ENCODE data around the gene HUNK.

Gene HUNK

GRCh38 chr21:31915566-31915965 is 42.7 kb downstream of the HUNK start:
- Mint-ChIP-seq H3K9me3 (ENCODE audit: low read depth) (no peaks in the 10 kb centered on the region), H3K27me3 (peaks cover 6% of the 10 kb centered on the region), H3K4me3 (no peak overlapping the region), H3K4me1 (ENCODE audit: low read depth) (no peaks in the 10 kb centered on the region), H3K27ac (no peak overlapping the region), H3K36me3 (no peaks in the 10 kb centered on the region)

GRCh38 chr21:31917108-31917507 is 44.3 kb downstream of the HUNK start:
- H3K27me3 Mint-ChIP-seq = peaks cover 2% of the 10 kb centered on the region
- no peaks in the 10 kb centered on the region for H3K4me1 Mint-ChIP-seq (ENCODE audit: low read depth)
- H3K4me3 Mint-ChIP-seq = no peak overlapping the region
- H3K9me3 Mint-ChIP-seq (ENCODE audit: low read depth) = no peaks in the 10 kb centered on the region
- H3K27ac Mint-ChIP-seq = no peak overlapping the region
- H3K36me3 Mint-ChIP-seq = no peaks in the 10 kb centered on the region

GRCh38 chr21:31918250-31918775 is 45.5 kb downstream of the HUNK start:
- H3K36me3 Mint-ChIP-seq = no peaks in the 10 kb centered on the region

GRCh38 chr21:31920275-31920674 is 47.5 kb downstream of the HUNK start:
- H3K4me3 Mint-ChIP-seq = no peak overlapping the region
- H3K27me3 Mint-ChIP-seq = peaks cover 2% of the 10 kb centered on the region
- H3K4me1 Mint-ChIP-seq (ENCODE audit: low read depth) = no peaks in the 10 kb centered on the region
- no peaks in the 10 kb centered on the region for H3K36me3 Mint-ChIP-seq
- no peak overlapping the region for H3K27ac Mint-ChIP-seq
- H3K9me3 Mint-ChIP-seq (ENCODE audit: low read depth) = no peaks in the 10 kb centered on the region

More at GRCh38 chr21:31918250-31918775, 45.5 kb downstream of the HUNK start:
- Mint-ChIP-seq H3K27me3 (peaks cover 2% of the 10 kb centered on the region), H3K9me3 (ENCODE audit: low read depth) (no peaks in the 10 kb centered on the region), H3K4me3 (no peak overlapping the region), H3K27ac (no peak overlapping the region), H3K4me1 (ENCODE audit: low read depth) (no peaks in the 10 kb centered on the region)

GRCh38 chr21:31921079-31921478 is 48.3 kb downstream of the HUNK start:
- no peaks in the 10 kb centered on the region for H3K4me1 Mint-ChIP-seq (ENCODE audit: low read depth)
- no peak overlapping the region for H3K4me3 Mint-ChIP-seq
- no peaks in the 10 kb centered on the region for H3K36me3 Mint-ChIP-seq
- no peak overlapping the region for H3K27ac Mint-ChIP-seq
- H3K9me3 Mint-ChIP-seq (ENCODE audit: low read depth) = no peaks in the 10 kb centered on the region
- peaks cover 3% of the 10 kb centered on the region for H3K27me3 Mint-ChIP-seq

- Mint-ChIP-seq H3K27ac (no peak overlapping the region), H3K36me3 (no peaks in the 10 kb centered on the region), H3K27me3 (peaks cover 3% of the 10 kb centered on the region), H3K4me1 (ENCODE audit: low read depth) (no peaks in the 10 kb centered on the region), H3K9me3 (ENCODE audit: low read depth) (no peaks in the 10 kb centered on the region), H3K4me3 (no peak overlapping the region)
These were observed 50.1 kb downstream of the HUNK start for GRCh38 chr21:31922881-31923280.

- Mint-ChIP-seq H3K27me3 (peaks cover 3% of the 10 kb centered on the region), H3K4me1 (ENCODE audit: low read depth) (no peaks in the 10 kb centered on the region), H3K9me3 (ENCODE audit: low read depth) (no peaks in the 10 kb centered on the region), H3K4me3 (no peak overlapping the region), H3K27ac (no peak overlapping the region), H3K36me3 (no peaks in the 10 kb centered on the region)
These were observed 50.9 kb downstream of the HUNK start for GRCh38 chr21:31923756-31924155.

- peaks cover 6% of the 10 kb centered on the region for H3K27me3 Mint-ChIP-seq
- H3K27ac Mint-ChIP-seq = no peak overlapping the region
- H3K9me3 Mint-ChIP-seq (ENCODE audit: low read depth) = no peaks in the 10 kb centered on the region
- H3K4me3 Mint-ChIP-seq = no peak overlapping the region
- H3K4me1 Mint-ChIP-seq (ENCODE audit: low read depth) = no peaks in the 10 kb centered on the region
- no peaks in the 10 kb centered on the region for H3K36me3 Mint-ChIP-seq
These were observed 51.7 kb downstream of the HUNK start for GRCh38 chr21:31924548-31924947.

- no peak overlapping the region for H3K4me3 Mint-ChIP-seq
- H3K9me3 Mint-ChIP-seq (ENCODE audit: low read depth) = no peaks in the 10 kb centered on the region
- H3K27me3 Mint-ChIP-seq = peaks cover 4% of the 10 kb centered on the region
- H3K4me1 Mint-ChIP-seq (ENCODE audit: low read depth) = no peaks in the 10 kb centered on the region
- H3K27ac Mint-ChIP-seq = no peak overlapping the region
- no peaks in the 10 kb centered on the region for H3K36me3 Mint-ChIP-seq
These were observed 53.7 kb downstream of the HUNK start for GRCh38 chr21:31926498-31926897.

- Mint-ChIP-seq H3K27me3 (peaks cover 7% of the 10 kb centered on the region), H3K4me3 (no peak overlapping the region), H3K4me1 (ENCODE audit: low read depth) (no peaks in the 10 kb centered on the region), H3K27ac (no peak overlapping the region), H3K36me3 (no peaks in the 10 kb centered on the region), H3K9me3 (ENCODE audit: low read depth) (no peaks in the 10 kb centered on the region)
These were observed 55.0 kb downstream of the HUNK start for GRCh38 chr21:31927689-31928353.

GRCh38 chr21:31928656-31929055 is 55.8 kb downstream of the HUNK start:
- H3K9me3 Mint-ChIP-seq (ENCODE audit: low read depth) = no peaks in the 10 kb centered on the region
- H3K4me1 Mint-ChIP-seq (ENCODE audit: low read depth) = no peaks in the 10 kb centered on the region
- H3K36me3 Mint-ChIP-seq = no peaks in the 10 kb centered on the region
- no peak overlapping the region for H3K27ac Mint-ChIP-seq
- H3K4me3 Mint-ChIP-seq = no peak overlapping the region
- peaks cover 7% of the 10 kb centered on the region for H3K27me3 Mint-ChIP-seq

GRCh38 chr21:31929548-31929947 is 56.7 kb downstream of the HUNK start:
- no peaks in the 10 kb centered on the region for H3K9me3 Mint-ChIP-seq (ENCODE audit: low read depth)
- H3K4me1 Mint-ChIP-seq (ENCODE audit: low read depth) = peaks cover 2% of the 10 kb centered on the region
- no peaks in the 10 kb centered on the region for H3K36me3 Mint-ChIP-seq
- H3K27me3 Mint-ChIP-seq = peaks cover 7% of the 10 kb centered on the region
- H3K4me3 Mint-ChIP-seq = no peak overlapping the region
- H3K27ac Mint-ChIP-seq = no peak overlapping the region

- peaks cover 2% of the 10 kb centered on the region for H3K4me1 Mint-ChIP-seq (ENCODE audit: low read depth)
- H3K4me3 Mint-ChIP-seq = no peak overlapping the region
- no peaks in the 10 kb centered on the region for H3K36me3 Mint-ChIP-seq
- no peak overlapping the region for H3K27ac Mint-ChIP-seq
- peaks cover 7% of the 10 kb centered on the region for H3K27me3 Mint-ChIP-seq
- H3K9me3 Mint-ChIP-seq (ENCODE audit: low read depth) = no peaks in the 10 kb centered on the region
These were observed 57.2 kb downstream of the HUNK start for GRCh38 chr21:31930001-31930400.

- no peaks in the 10 kb centered on the region for H3K36me3 Mint-ChIP-seq
- H3K4me3 Mint-ChIP-seq = no peak overlapping the region
- H3K4me1 Mint-ChIP-seq (ENCODE audit: low read depth) = peaks cover 2% of the 10 kb centered on the region
- no peak overlapping the region for H3K27ac Mint-ChIP-seq
- H3K9me3 Mint-ChIP-seq (ENCODE audit: low read depth) = no peaks in the 10 kb centered on the region
- peaks cover 10% of the 10 kb centered on the region for H3K27me3 Mint-ChIP-seq
These were observed 59.0 kb downstream of the HUNK start for GRCh38 chr21:31931644-31932469.

- H3K9me3 Mint-ChIP-seq (ENCODE audit: low read depth) = no peaks in the 10 kb centered on the region
- peaks cover 2% of the 10 kb centered on the region for H3K4me1 Mint-ChIP-seq (ENCODE audit: low read depth)
- H3K27me3 Mint-ChIP-seq = peaks cover 10% of the 10 kb centered on the region
- no peak overlapping the region for H3K4me3 Mint-ChIP-seq
- H3K27ac Mint-ChIP-seq = no peak overlapping the region
- H3K36me3 Mint-ChIP-seq = no peaks in the 10 kb centered on the region
These were observed 59.6 kb downstream of the HUNK start for GRCh38 chr21:31932470-31932764.

All from activated naive CD8-positive, alpha-beta T cell (primary cell).